ENCODE measurements around the gene ZMYND15.

GRCh38 chr17:4747847-4748246, 8.2 kb downstream of the ZMYND15 start:
- no peak for TF ChIP-seq CTCF (IDR thresholded peaks at IDR 0.05; ENCODE audit: poor library complexity)
- no peak for TF ChIP-seq EZH2 (IDR thresholded peaks at IDR 0.05; ENCODE audit: borderline replicate concordance)
- TF ChIP-seq EZH2phosphoT487 (IDR thresholded peaks at IDR 0.05; ENCODE audit: low read depth, severe bottlenecking, unreplicated experiment) = no peak

All from hepatocyte (in vitro differentiated cells).